ENCODE results near the gene TNFAIP1. TPM values are rescaled to one million over a fixed set of nuclear protein-coding genes. Genes with fewer than 3 reads are reported as not detected.

TNFAIP1 gene
- total RNA-seq, 1 experiment from 2014 or later, result 21.8 TPM

DNA sequence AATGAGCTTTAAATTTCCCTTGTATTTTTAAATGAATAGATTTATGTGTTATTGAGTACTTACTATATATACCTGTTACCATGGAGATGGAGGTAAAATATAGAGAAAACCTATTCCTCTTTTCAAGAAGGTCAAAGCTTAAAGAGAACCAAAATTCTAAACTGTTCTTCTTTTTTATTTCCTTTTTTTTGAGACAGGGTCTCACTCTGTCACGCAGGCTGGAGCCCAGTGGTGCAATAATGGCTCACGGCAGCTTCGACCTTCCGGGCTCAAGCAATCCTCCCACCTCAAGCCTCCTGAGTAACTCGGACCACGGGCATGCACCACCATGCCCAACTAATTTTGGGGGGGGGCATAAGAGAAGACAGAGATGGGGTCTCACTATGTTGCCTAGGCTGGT lies 41.6 kb upstream of the TNFAIP1 start:
- Histone ChIP-seq H3K4me2 (ENCODE audit: insufficient read depth, insufficient read length, low read length) (no peak overlapping the region), H3K9ac (ENCODE audit: extremely low read depth, insufficient read length, low read length) (no peak overlapping the region), H3K18ac (ENCODE audit: insufficient read length, low read depth, low read length) (no peak overlapping the region), H2BK120ac (ENCODE audit: low read depth, low read length, poor library complexity, severe bottlenecking) (no peak overlapping the region), H2BK12ac (ENCODE audit: insufficient read length, low read depth, low read length) (no peak overlapping the region), H2BK20ac (ENCODE audit: low read depth, low read length, poor library complexity, severe bottlenecking) (no peak overlapping the region), H3T11ph (ENCODE audit: low read length) (no peak overlapping the region), H4K5ac (ENCODE audit: insufficient read length, low read depth, low read length) (no peak overlapping the region), H3K4me1 (ENCODE audit: insufficient read depth, low read length) (no peaks in the 10 kb centered on the region), H3K79me1 (ENCODE audit: insufficient read depth, low read depth, low read length, poor library complexity, severe bottlenecking) (no peaks in the 10 kb centered on the region), H4K20me1 (ENCODE audit: control insufficient read depth, insufficient read depth, insufficient read length) (no peaks in the 10 kb centered on the region), H3K14ac (ENCODE audit: insufficient read depth, low read length) (no peak overlapping the region), H4K8ac (replicated peaks; ENCODE audit: insufficient read length, low read depth, low read length) (no peak overlapping the region), H3K56ac (ENCODE audit: insufficient read length, low read depth, low read length) (no peak overlapping the region), H2BK5ac (ENCODE audit: insufficient read length, low read length) (no peak overlapping the region), H3K27ac (ENCODE audit: insufficient read length, low read depth, low read length) (no peak overlapping the region), H3K27me3 (ENCODE audit: insufficient read depth, low read length) (no peaks in the 10 kb centered on the region), H3K9me3 (ENCODE audit: control insufficient read depth, low read depth, low read length) (no peaks in the 10 kb centered on the region), H4K91ac (ENCODE audit: insufficient read length, low read depth, low read length) (no peak overlapping the region), H3K23me2 (ENCODE audit: insufficient read length, low read depth, low read length, poor library complexity, severe bottlenecking) (no peaks in the 10 kb centered on the region), H2BK15ac (ENCODE audit: low read depth, low read length) (no peak overlapping the region), H2AK5ac (ENCODE audit: insufficient read length, low read length) (no peak overlapping the region), H3K23ac (ENCODE audit: insufficient read length, low read depth, low read length) (no peak overlapping the region), H3K79me2 (ENCODE audit: insufficient read depth, low read length) (no peaks in the 10 kb centered on the region), H2AFZ (ENCODE audit: low read length) (no peak overlapping the region), H3K4ac (ENCODE audit: low read depth, low read length) (no peak overlapping the region)
- no CpG with 5 or more reads among the region's 6 CpGs for WGBS (ENCODE audit: extremely low coverage, insufficient read length, low lambda C conversion rate)
- no peaks in the 10 kb centered on the region for H3K27me3 Mint-ChIP-seq (ENCODE audit: low read depth)
- no peak overlapping the region for H3K27ac Mint-ChIP-seq
- TF ChIP-seq, protein P1, sequence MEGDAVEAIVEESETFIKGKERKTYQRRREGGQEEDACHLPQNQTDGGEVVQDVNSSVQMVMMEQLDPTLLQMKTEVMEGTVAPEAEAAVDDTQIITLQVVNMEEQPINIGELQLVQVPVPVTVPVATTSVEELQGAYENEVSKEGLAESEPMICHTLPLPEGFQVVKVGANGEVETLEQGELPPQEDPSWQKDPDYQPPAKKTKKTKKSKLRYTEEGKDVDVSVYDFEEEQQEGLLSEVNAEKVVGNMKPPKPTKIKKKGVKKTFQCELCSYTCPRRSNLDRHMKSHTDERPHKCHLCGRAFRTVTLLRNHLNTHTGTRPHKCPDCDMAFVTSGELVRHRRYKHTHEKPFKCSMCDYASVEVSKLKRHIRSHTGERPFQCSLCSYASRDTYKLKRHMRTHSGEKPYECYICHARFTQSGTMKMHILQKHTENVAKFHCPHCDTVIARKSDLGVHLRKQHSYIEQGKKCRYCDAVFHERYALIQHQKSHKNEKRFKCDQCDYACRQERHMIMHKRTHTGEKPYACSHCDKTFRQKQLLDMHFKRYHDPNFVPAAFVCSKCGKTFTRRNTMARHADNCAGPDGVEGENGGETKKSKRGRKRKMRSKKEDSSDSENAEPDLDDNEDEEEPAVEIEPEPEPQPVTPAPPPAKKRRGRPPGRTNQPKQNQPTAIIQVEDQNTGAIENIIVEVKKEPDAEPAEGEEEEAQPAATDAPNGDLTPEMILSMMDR (conservative IDR thresholded peaks at IDR 0.05), result no peak
- H3K9me3 Mint-ChIP-seq, result no peaks in the 10 kb centered on the region
- H3K4me1 Mint-ChIP-seq, result no peaks in the 10 kb centered on the region
- no peak for DNase-seq
- H3K36me3 Mint-ChIP-seq (ENCODE audit: insufficient read depth in 1 of 3, low read depth in 3 of 3), result no peaks in the 10 kb centered on the region
- no peak overlapping the region for H3K4me3 Mint-ChIP-seq
